ENCODE measurements around the gene KDM4B. TPM values are rescaled to one million over a fixed set of nuclear protein-coding genes. Genes with fewer than 3 reads are reported as not detected.

KDM4B gene
- total RNA-seq, 8 experiments from 2014 or later: 15.7 to 48.0 (median 33.0) TPM

GRCh38 chr19:4991538-4991937, 22.6 kb downstream of the KDM4B start:
- in situ Hi-C loops (cut with MboI; ENCODE audit: low pct_unique_long_range_greater_than_20kb in 2 of 9, low sequenced_read_pairs in 9 of 9, unreplicated experiment in 9 of 9): no loop called here
- no peak overlapping the region for H3K27ac ChIP-seq
- H3K4me3 ChIP-seq: no peak overlapping the region
- 83 to 100% (median 92%) methylated on average over 1 to 9 of the region's 9 CpGs; no CpG with 5 or more reads in 2 of the 10 experiments for WGBS, 10 experiments
- H3K4me1 ChIP-seq (replicated peaks in 1 of 2): peaks cover 24 to 29% of the 10 kb centered on the region in 2 donors
- no peak for ATAC-seq (replicated peaks in 6 of 8)

GRCh38 chr19:4991996-4992698, 23.2 kb downstream of the KDM4B start:
- no peak for ATAC-seq (replicated peaks in 6 of 8)
- in situ Hi-C loops (cut with MboI; ENCODE audit: low pct_unique_long_range_greater_than_20kb in 2 of 9, low sequenced_read_pairs in 9 of 9, unreplicated experiment in 9 of 9): no loop called here
- no peak overlapping the region for H3K27ac ChIP-seq
- H3K4me1 ChIP-seq (replicated peaks in 1 of 2): peaks cover 22 to 23% of the 10 kb centered on the region in 2 donors
- H3K4me3 ChIP-seq: no peak overlapping the region
- 82 to 100% (median 94%) methylated on average over 1 to 12 of the region's 13 CpGs for WGBS, 10 experiments

DNA sequence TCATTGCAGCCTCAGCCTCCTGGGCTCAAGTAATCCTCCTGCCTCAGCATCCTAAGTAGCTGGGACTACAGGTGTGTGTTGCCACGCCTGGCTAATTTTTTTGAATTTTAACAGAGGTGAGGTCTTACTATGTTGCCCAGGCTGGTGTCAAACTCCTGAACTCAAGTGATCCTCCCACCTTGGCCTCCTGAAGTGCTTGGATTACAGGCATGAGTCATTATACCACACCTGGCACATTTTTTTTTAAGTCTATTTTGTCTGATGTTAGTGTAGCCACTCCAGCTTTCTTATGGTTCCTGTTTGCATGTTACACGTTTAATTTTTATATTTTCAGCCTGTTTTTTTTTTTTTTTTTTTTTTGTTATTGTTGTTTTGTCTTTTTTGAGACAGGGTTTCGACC, 24.8 kb downstream of the KDM4B start:
- H3K4me3 ChIP-seq: no peak overlapping the region
- no peak for ATAC-seq (replicated peaks in 6 of 8)
- H3K4me1 ChIP-seq (replicated peaks in 1 of 2): peaks cover 6 to 7% of the 10 kb centered on the region in 2 donors
- WGBS, 10 experiments: 65 to 100% (median 92%) methylated on average over 1 to 3 of the region's 3 CpGs; no CpG with 5 or more reads in 1 of the 10 experiments
- in situ Hi-C loops (cut with MboI; ENCODE audit: low pct_unique_long_range_greater_than_20kb in 2 of 9, low sequenced_read_pairs in 9 of 9, unreplicated experiment in 9 of 9): no loop called here
- no peak overlapping the region for H3K27ac ChIP-seq

DNA sequence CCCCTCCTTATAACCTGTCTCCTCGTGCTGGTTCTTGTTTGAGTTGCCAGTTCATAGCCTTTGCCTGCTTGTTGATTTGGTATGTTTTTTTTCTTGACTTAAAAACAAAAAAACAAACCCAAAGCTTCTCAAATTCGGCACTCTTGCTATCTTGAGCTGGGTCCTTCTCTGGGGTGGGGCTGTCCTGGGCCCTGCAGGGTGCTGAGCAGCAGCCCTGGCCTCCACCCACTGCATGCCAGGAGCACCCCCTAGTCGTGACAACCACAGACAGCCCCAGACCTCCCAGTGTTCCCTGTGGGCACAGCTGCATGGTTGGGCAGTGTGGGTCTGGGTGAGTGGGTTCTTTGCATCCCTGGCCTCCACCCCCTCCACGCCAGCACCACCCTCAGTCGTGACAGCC, 27.8 kb downstream of the KDM4B start:
- no peak overlapping the region for H3K4me3 ChIP-seq
- peaks cover 0 to 2% of the 10 kb centered on the region in 2 donors for H3K4me1 ChIP-seq (replicated peaks in 1 of 2)
- in situ Hi-C loops (cut with MboI; ENCODE audit: low pct_unique_long_range_greater_than_20kb in 2 of 9, low sequenced_read_pairs in 9 of 9, unreplicated experiment in 9 of 9): no loop called here
- H3K27ac ChIP-seq: no peak overlapping the region
- 23 to 87% (median 79%) methylated on average over 2 to 4 of the region's 5 CpGs; no CpG with 5 or more reads in 5 of the 10 experiments for WGBS, 10 experiments
- no peak for ATAC-seq (replicated peaks in 6 of 8)

DNA sequence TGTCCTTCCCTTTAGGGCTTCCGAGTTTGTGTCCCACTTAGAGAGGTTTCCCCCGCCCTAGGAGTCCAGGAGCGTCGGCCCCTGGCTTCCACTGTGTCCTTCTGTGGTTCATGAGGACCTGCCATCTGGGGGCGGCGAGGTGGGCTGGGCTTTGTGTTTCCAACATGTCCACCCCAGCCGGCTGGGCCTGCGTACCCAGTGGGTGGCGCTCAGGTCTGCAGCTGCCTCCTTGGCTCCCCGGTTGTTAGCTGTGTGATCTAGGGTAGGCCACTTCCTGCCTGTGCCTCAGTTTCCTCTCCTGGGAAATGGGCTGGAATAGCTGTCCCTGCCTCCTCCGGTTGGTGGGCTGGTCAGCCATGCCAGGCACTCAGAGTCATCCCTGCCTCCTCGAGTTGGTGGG, 28.4 kb downstream of the KDM4B start:
- Histone ChIP-seq H3K27ac (no peak overlapping the region), H3K4me3 (no peak overlapping the region), H3K4me1 (replicated peaks in 1 of 2) (peaks cover 0 to 2% of the 10 kb centered on the region in 2 donors)
- in situ Hi-C loops (cut with MboI; ENCODE audit: low pct_unique_long_range_greater_than_20kb in 2 of 9, low sequenced_read_pairs in 9 of 9, unreplicated experiment in 9 of 9): no loop called here
- WGBS, 10 experiments: 60 to 100% (median 94%) methylated on average over 1 to 6 of the region's 12 CpGs; no CpG with 5 or more reads in 3 of the 10 experiments
- ATAC-seq (replicated peaks in 6 of 8): no peak

DNA sequence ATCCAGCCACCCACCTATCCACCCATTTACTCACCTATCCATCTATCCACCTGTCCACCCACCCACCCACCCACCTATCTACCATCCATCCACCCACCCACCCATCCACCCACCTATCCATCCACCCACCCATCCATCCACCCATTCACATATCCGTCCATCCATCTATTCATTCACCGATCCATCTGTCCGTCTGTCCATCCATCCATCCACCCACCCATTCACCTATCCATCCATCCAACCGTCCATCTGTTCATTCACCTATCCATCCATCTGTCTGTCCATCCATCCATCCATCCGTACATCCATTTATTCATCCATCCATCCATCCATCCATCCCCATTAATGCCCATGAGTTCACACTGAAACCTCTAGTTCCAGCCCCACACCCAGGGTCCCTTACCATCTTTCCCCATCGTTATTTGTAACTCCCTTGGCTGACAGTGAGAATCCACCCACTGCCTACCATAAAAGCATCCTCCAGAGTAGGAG, 31.3 kb downstream of the KDM4B start:
- in situ Hi-C loops (cut with MboI; ENCODE audit: low pct_unique_long_range_greater_than_20kb in 2 of 9, low sequenced_read_pairs in 9 of 9, unreplicated experiment in 9 of 9): no loop called here
- no peak for ATAC-seq (replicated peaks in 6 of 8)
- Histone ChIP-seq H3K4me1 (replicated peaks in 1 of 2) (peaks cover 0 to 2% of the 10 kb centered on the region in 2 donors), H3K4me3 (no peak overlapping the region), H3K27ac (no peak overlapping the region)
- WGBS, 10 experiments: 14 to 96% (median 83%) methylated on average over 1 to 5 of the region's 6 CpGs; no CpG with 5 or more reads in 1 of the 10 experiments

- Histone ChIP-seq H3K27ac (no peak overlapping the region), H3K4me1 (replicated peaks in 1 of 2) (peaks cover 0 to 2% of the 10 kb centered on the region in 2 donors), H3K4me3 (no peak overlapping the region)
- ATAC-seq (replicated peaks in 6 of 8): peak in 3 of 8 experiments; percentile 83 to 92 (median 90)
- in situ Hi-C loops (cut with MboI; ENCODE audit: low pct_unique_long_range_greater_than_20kb in 2 of 9, low sequenced_read_pairs in 9 of 9, unreplicated experiment in 9 of 9): no loop called here
- WGBS, 10 experiments: 0 to 90% (median 77%) methylated on average over 1 to 3 of the region's 3 CpGs; no CpG with 5 or more reads in 2 of the 10 experiments
Measured at GRCh38 chr19:5001615-5002014, 32.7 kb downstream of the KDM4B start.

- WGBS, 10 experiments: 0 to 100% (median 93%) methylated on average over 1 to 4 of the region's 4 CpGs; no CpG with 5 or more reads in 1 of the 10 experiments
- peaks cover 0 to 2% of the 10 kb centered on the region in 2 donors for H3K4me1 ChIP-seq (replicated peaks in 1 of 2)
- H3K27ac ChIP-seq: no peak overlapping the region
- in situ Hi-C loops (cut with MboI; ENCODE audit: low pct_unique_long_range_greater_than_20kb in 2 of 9, low sequenced_read_pairs in 9 of 9, unreplicated experiment in 9 of 9): no loop called here
- no peak overlapping the region for H3K4me3 ChIP-seq
- no peak for ATAC-seq (replicated peaks in 6 of 8)
Measured at GRCh38 chr19:5002143-5002542, 33.2 kb downstream of the KDM4B start.

DNA sequence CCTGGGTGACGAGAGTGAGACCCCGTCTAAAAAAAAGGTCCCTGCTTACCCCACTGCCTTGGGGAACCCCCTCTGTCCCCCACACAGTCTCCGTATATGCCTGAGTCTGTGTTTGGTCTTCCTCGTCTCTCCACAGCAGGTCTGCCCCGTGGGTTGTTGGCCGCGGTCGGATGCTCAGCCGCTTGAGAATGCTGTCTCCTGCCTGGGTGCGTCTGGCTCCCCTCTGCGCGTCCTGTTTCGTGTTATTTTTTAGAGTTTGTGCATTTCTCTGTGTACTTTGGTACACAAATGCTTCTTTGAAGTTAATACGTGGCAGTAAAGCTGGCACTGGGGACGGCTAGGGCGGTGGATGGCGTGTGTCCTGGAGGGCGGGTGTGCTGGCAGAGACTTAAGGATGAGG, 34.9 kb downstream of the KDM4B start:
- no peak overlapping the region for H3K27ac ChIP-seq
- H3K4me3 ChIP-seq: no peak overlapping the region
- in situ Hi-C loops (cut with MboI; ENCODE audit: low pct_unique_long_range_greater_than_20kb in 2 of 9, low sequenced_read_pairs in 9 of 9, unreplicated experiment in 9 of 9): no loop called here
- H3K4me1 ChIP-seq (replicated peaks in 1 of 2): peaks cover 0 to 2% of the 10 kb centered on the region in 2 donors
- ATAC-seq (replicated peaks in 6 of 8): no peak
- WGBS, 10 experiments: 33 to 100% (median 95%) methylated on average over 4 to 10 of the region's 18 CpGs; no CpG with 5 or more reads in 3 of the 10 experiments

DNA sequence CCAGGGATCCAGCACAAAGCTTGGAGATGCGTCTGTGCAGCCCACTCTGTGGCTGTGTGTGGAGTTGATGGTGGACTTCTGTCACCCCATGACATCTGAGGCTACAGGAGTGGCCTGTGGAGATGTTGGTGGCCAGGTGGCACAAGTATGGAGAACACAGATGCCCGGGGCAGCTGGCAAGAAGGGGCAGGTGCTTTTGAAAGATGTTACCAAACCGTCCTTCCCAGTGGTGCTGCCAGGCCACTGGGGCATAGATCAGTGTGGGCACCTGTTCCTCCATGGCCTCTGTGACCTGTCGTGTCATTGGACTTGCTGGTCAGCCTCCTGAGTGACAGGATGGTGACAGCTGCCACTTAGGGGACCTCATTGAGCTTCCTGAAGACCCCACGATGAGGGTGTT, 36.2 kb downstream of the KDM4B start:
- Histone ChIP-seq H3K4me1 (replicated peaks in 1 of 2) (peaks cover 0 to 2% of the 10 kb centered on the region in 2 donors), H3K4me3 (no peak overlapping the region), H3K27ac (no peak overlapping the region)
- in situ Hi-C loops (cut with MboI; ENCODE audit: low pct_unique_long_range_greater_than_20kb in 2 of 9, low sequenced_read_pairs in 9 of 9, unreplicated experiment in 9 of 9): no loop called here
- 80 to 100% (median 91%) methylated on average over 1 to 4 of the region's 5 CpGs; no CpG with 5 or more reads in 4 of the 10 experiments for WGBS, 10 experiments
- ATAC-seq (replicated peaks in 6 of 8): no peak

DNA sequence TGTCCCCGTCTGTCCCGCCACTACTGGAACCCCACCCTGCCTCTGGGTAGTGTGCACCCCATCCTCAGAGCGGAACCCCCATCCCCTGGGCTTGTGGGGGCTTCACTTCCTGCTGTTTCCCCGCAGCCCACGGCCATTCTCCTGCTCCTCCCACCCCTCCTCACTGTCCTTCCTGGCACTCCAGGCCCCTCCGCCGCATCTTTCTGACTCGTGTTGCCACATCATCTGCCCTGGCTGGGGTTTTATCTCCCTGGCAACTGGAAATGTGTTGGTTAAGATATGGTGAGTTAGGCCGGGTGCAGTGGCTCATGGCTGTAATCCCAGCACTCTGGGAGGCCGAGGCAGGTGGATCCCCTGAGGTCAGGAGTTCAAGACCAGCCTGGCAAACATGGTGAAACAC, 37.3 kb downstream of the KDM4B start:
- Histone ChIP-seq H3K27ac (no peak overlapping the region), H3K4me3 (no peak overlapping the region), H3K4me1 (replicated peaks in 1 of 2) (no peaks in the 10 kb centered on the region)
- ATAC-seq (replicated peaks in 6 of 8): peak in 1 of 8 experiments; percentile 17
- in situ Hi-C loops (cut with MboI; ENCODE audit: low pct_unique_long_range_greater_than_20kb in 2 of 9, low sequenced_read_pairs in 9 of 9, unreplicated experiment in 9 of 9): no loop called here
- WGBS, 10 experiments: 90 to 100% methylated on average over 1 to 4 of the region's 10 CpGs; no CpG with 5 or more reads in 8 of the 10 experiments

GRCh38 chr19:5006821-5007220, 37.9 kb downstream of the KDM4B start:
- H3K27ac ChIP-seq: no peak overlapping the region
- H3K4me3 ChIP-seq: no peak overlapping the region
- no peaks in the 10 kb centered on the region for H3K4me1 ChIP-seq (replicated peaks in 1 of 2)
- no peak for ATAC-seq (replicated peaks in 6 of 8)
- WGBS, 10 experiments: 76 to 100% (median 90%) methylated on average over 1 to 2 of the region's 13 CpGs; no CpG with 5 or more reads in 6 of the 10 experiments
- in situ Hi-C loops (cut with MboI; ENCODE audit: low pct_unique_long_range_greater_than_20kb in 2 of 9, low sequenced_read_pairs in 9 of 9, unreplicated experiment in 9 of 9): no loop called here

- H3K4me1 ChIP-seq (replicated peaks in 1 of 2): no peaks in the 10 kb centered on the region
- no peak for ATAC-seq (replicated peaks in 6 of 8)
- 53 to 100% (median 83%) methylated on average over 1 to 7 of the region's 26 CpGs; no CpG with 5 or more reads in 7 of the 10 experiments for WGBS, 10 experiments
- H3K27ac ChIP-seq: no peak overlapping the region
- in situ Hi-C loops (cut with MboI; ENCODE audit: low pct_unique_long_range_greater_than_20kb in 2 of 9, low sequenced_read_pairs in 9 of 9, unreplicated experiment in 9 of 9): no loop called here
- no peak overlapping the region for H3K4me3 ChIP-seq
Measured at GRCh38 chr19:5011476-5012238, 42.7 kb downstream of the KDM4B start.

Data from motor neuron (in vitro differentiated cells).